H9 (cell line): ENCODE measurements around the gene SYT3. TPM values are rescaled to one million over a fixed set of nuclear protein-coding genes. Genes with fewer than 3 reads are reported as not detected.
A peak's percentile ranks its signal among the peaks of the same experiment; 100 is the strongest.

ENCODE experiments used
- DNase-seq: peaks from one replicate; pipeline ENCODE4 v3.0.0-alpha.2; 2017
- H2AFZ ChIP-seq: one replicate; pipeline ENCODE4 v1.6.1; 2013; ENCODE audit warnings: mild to moderate bottlenecking, low read length, control low read depth, moderate library complexity
- H2AK5ac ChIP-seq: 2 replicates; pipeline ENCODE4 v1.6.1; 2013; ENCODE audit warnings: low read length, control low read depth, mixed read lengths; ENCODE audit not compliant: insufficient read length
- H2BK120ac ChIP-seq: one replicate; pipeline ENCODE4 v1.6.1; 2013; ENCODE audit warnings: low read depth, mild to moderate bottlenecking, low read length, control low read depth, inconsistent platforms; ENCODE audit not compliant: poor library complexity, severe bottlenecking
- H2BK12ac ChIP-seq: 2 replicates; pipeline ENCODE4 v1.6.1; 2013; ENCODE audit warnings: low read length, control low read depth, mixed read lengths, low read depth; ENCODE audit not compliant: insufficient read length
- H2BK15ac ChIP-seq: 2 replicates; pipeline ENCODE4 v1.6.1; 2013; ENCODE audit warnings: low read depth, low read length, control low read depth
- H2BK20ac ChIP-seq: one replicate; pipeline ENCODE4 v1.6.1; 2013; ENCODE audit warnings: low read depth, mild to moderate bottlenecking, low read length, control low read depth, inconsistent platforms; ENCODE audit not compliant: poor library complexity, severe bottlenecking
- H2BK5ac ChIP-seq: 2 replicates; pipeline ENCODE4 v1.6.1; 2013; ENCODE audit warnings: low read length, control low read depth, mixed read lengths; ENCODE audit not compliant: insufficient read length
- H3K14ac ChIP-seq: 2 replicates; pipeline ENCODE4 v1.6.1; 2013; ENCODE audit warnings: low read length, control low read depth; ENCODE audit not compliant: insufficient read depth
- H3K18ac ChIP-seq: 2 replicates; pipeline ENCODE4 v1.6.1; 2013; ENCODE audit warnings: low read depth, mild to moderate bottlenecking, mixed read lengths, low read length, control low read depth; ENCODE audit not compliant: insufficient read length
- H3K23ac ChIP-seq: 2 replicates; pipeline ENCODE4 v1.6.1; 2013; ENCODE audit warnings: low read length, control low read depth, mixed read lengths, low read depth; ENCODE audit not compliant: insufficient read length
- H3K23me2 ChIP-seq: 2 replicates; pipeline ENCODE4 v1.6.1; 2013; ENCODE audit warnings: low read depth, mild to moderate bottlenecking, mixed read lengths, low read length, control low read depth; ENCODE audit not compliant: insufficient read length, poor library complexity, severe bottlenecking
- H3K27ac ChIP-seq: 2 replicates; pipeline ENCODE4 v1.5.1; 2013; ENCODE audit warnings: low read length, control low read depth, mixed read lengths, low read depth; ENCODE audit not compliant: insufficient read length
- H3K27me3 ChIP-seq: 2 replicates; pipeline ENCODE4 v1.6.1; 2013; ENCODE audit warnings: low read length, control low read depth, inconsistent platforms; ENCODE audit not compliant: insufficient read depth
- H3K4ac ChIP-seq: 2 replicates; pipeline ENCODE4 v1.6.1; 2013; ENCODE audit warnings: low read depth, mild to moderate bottlenecking, control low read depth, inconsistent platforms, low read length, moderate library complexity
- H3K4me1 ChIP-seq: 2 replicates; pipeline ENCODE4 v1.6.1; 2013; ENCODE audit warnings: low read length, control low read depth, inconsistent platforms; ENCODE audit not compliant: insufficient read depth
- H3K4me2 ChIP-seq: 2 replicates; pipeline ENCODE4 v1.6.1; 2013; ENCODE audit warnings: low read length, control low read depth, mixed read lengths; ENCODE audit not compliant: insufficient read length, insufficient read depth
- H3K56ac ChIP-seq: 2 replicates; pipeline ENCODE4 v1.6.1; 2013; ENCODE audit warnings: low read depth, mild to moderate bottlenecking, mixed read lengths, low read length, control low read depth; ENCODE audit not compliant: insufficient read length
- H3K79me1 ChIP-seq: 2 replicates; pipeline ENCODE4 v1.6.1; 2013; ENCODE audit warnings: low read depth, mild to moderate bottlenecking, moderate library complexity, low read length, control low read depth, inconsistent platforms; ENCODE audit not compliant: insufficient read depth, poor library complexity, severe bottlenecking
- H3K79me2 ChIP-seq: 2 replicates; pipeline ENCODE4 v1.6.1; 2013; ENCODE audit warnings: low read length, control low read depth, inconsistent platforms; ENCODE audit not compliant: insufficient read depth
- H3K9ac ChIP-seq: 2 replicates; pipeline ENCODE4 v1.6.1; 2013; ENCODE audit warnings: low read length, control low read depth, mixed read lengths; ENCODE audit not compliant: insufficient read length; ENCODE audit errors: extremely low read depth
- H3K9me3 ChIP-seq: one replicate; pipeline ENCODE4 v1.6.1; 2013; ENCODE audit warnings: low read depth, low read length, inconsistent platforms; ENCODE audit not compliant: control insufficient read depth
- H3T11ph ChIP-seq: one replicate; pipeline ENCODE4 v1.6.1; 2013; ENCODE audit warnings: mild to moderate bottlenecking, low read length, control low read depth, inconsistent platforms
- H4K20me1 ChIP-seq: one replicate; pipeline ENCODE4 v1.6.1; 2013; ENCODE audit not compliant: control insufficient read depth, insufficient read length, insufficient read depth
- H4K5ac ChIP-seq: 2 replicates; pipeline ENCODE4 v1.6.1; 2013; ENCODE audit warnings: low read depth, mild to moderate bottlenecking, mixed read lengths, low read length, control low read depth; ENCODE audit not compliant: insufficient read length
- H4K8ac ChIP-seq: replicated peaks from 2 replicates; pipeline ENCODE4 v1.6.1; 2013; ENCODE audit warnings: low read length, control low read depth, mixed read lengths, low read depth; ENCODE audit not compliant: insufficient read length
- H4K91ac ChIP-seq: 2 replicates; pipeline ENCODE4 v1.6.1; 2013; ENCODE audit warnings: low read depth, mild to moderate bottlenecking, moderate library complexity, mixed read lengths, low read length, control low read depth; ENCODE audit not compliant: insufficient read length
- H3K27ac Mint-ChIP-seq, 3 experiments: 2 replicates in 2 of 3; 3 replicates in 1 of 3; pipeline ENCODE4 v1.8.0; 2020 to 2021; ENCODE audit warnings: mixed read lengths in 3 of 3, mild to moderate bottlenecking in 1 of 3, moderate library complexity in 1 of 3
- H3K27me3 Mint-ChIP-seq: 2 replicates; pipeline ENCODE4 v1.8.0; 2021; ENCODE audit warnings: low read depth, mild to moderate bottlenecking, moderate library complexity, mixed read lengths
- H3K36me3 Mint-ChIP-seq, 3 experiments: 2 replicates in 2 of 3; 3 replicates in 1 of 3; pipeline ENCODE4 v1.8.0; 2020 to 2021; ENCODE audit warnings: low read depth in 3 of 3, mixed read lengths in 3 of 3; ENCODE audit not compliant: insufficient read depth in 1 of 3
- H3K4me1 Mint-ChIP-seq, 2 experiments: 2 replicates each; pipeline ENCODE4 v1.8.0; 2020; ENCODE audit warnings: mixed read lengths in 2 of 2
- H3K4me3 Mint-ChIP-seq, 2 experiments: 2 replicates in 1 of 2; 3 replicates in 1 of 2; pipeline ENCODE4 v1.8.0; 2020 to 2021; ENCODE audit warnings: mild to moderate bottlenecking in 2 of 2, mixed read lengths in 2 of 2, moderate library complexity in 1 of 2
- H3K9me3 Mint-ChIP-seq, 2 experiments: 2 replicates in 1 of 2; 3 replicates in 1 of 2; pipeline ENCODE4 v1.8.0; 2020; ENCODE audit warnings: mild to moderate bottlenecking in 2 of 2, mixed read lengths in 2 of 2, moderate library complexity in 1 of 2
- WGBS: extraction: QIAGEN DNeasy Blood & Tissue Kit; methylation state at CpG from one replicate; pipeline ENCODE4 v1.1.7; 2013; ENCODE audit warnings: missing lambda C conversion rate, low lambda C conversion rate, mixed read lengths; ENCODE audit not compliant: insufficient read length; ENCODE audit errors: extremely low coverage; 5-methylcytosine and 5-hydroxymethylcytosine counted together
- total RNA-seq: library from RNA; stranded (reverse); gene quantifications from 2 replicates; pipeline ENCODE4 v1.2.1, GENCODE V29; 2021
- TF ChIP-seq, protein P1 (sequence below): fragments of 200-600 bp; sonication (generic); conservative IDR thresholded peaks from 3 replicates; pipeline ENCODE4 v1.8.0; 2021; ENCODE audit warnings: antibody characterized with exemption, mild to moderate bottlenecking

Gene SYT3
- total RNA-seq, 1 experiment from 2014 or later = 3.1 TPM

DNA sequence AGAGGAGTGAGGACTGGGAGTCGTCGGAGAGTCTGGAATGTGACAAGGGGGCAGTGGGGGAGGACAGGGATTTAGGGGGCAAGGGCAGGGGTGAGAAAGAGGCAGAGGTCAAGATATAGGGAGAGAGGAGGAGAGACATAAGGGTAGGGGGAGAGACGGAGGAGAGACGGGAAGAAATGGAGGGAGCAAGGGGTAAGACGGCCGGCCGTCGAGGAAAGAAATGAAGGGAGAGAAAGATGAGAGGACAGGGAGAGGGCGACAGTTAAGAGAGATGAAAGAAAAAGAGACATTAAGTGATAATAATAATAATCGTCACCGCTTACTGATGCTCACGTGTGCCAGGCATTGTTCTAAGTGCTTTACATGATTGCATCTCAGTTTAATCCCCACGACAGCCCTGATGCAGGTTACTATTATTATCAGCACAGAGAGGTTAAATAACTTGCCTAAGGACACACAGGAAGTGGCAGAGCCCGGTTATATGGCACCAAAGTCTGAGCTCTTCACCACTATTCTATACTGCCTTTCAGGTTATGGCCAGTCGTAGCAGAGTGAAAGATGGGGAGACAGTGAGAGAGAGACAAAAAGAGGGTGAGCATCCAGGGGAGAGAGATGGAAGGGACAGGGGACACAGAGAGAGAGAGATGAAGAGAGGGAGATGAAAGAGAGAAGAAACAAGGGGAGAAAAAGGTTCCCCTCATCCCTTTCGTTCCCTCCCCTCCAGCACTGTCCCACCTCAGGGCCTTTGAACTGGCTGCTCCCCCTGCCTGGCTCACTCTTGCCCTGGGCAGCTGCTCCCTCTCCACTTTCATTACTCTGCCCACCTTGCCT, 23.2 kb upstream of the SYT3 start:
- H3K27me3 ChIP-seq = peaks cover 12% of the 10 kb centered on the region; the same call in 1 of the 2 replicates
- H3K27me3 Mint-ChIP-seq = peaks cover 61% of the 10 kb centered on the region

More for the DNA sequence above, 23.2 kb upstream of the SYT3 start:
- no peak overlapping the region for H3K23ac ChIP-seq
- H2BK12ac ChIP-seq = no peak overlapping the region
- no peak overlapping the region for H2AFZ ChIP-seq
- no peak overlapping the region for H3K9ac ChIP-seq
- TF ChIP-seq, protein P1, sequence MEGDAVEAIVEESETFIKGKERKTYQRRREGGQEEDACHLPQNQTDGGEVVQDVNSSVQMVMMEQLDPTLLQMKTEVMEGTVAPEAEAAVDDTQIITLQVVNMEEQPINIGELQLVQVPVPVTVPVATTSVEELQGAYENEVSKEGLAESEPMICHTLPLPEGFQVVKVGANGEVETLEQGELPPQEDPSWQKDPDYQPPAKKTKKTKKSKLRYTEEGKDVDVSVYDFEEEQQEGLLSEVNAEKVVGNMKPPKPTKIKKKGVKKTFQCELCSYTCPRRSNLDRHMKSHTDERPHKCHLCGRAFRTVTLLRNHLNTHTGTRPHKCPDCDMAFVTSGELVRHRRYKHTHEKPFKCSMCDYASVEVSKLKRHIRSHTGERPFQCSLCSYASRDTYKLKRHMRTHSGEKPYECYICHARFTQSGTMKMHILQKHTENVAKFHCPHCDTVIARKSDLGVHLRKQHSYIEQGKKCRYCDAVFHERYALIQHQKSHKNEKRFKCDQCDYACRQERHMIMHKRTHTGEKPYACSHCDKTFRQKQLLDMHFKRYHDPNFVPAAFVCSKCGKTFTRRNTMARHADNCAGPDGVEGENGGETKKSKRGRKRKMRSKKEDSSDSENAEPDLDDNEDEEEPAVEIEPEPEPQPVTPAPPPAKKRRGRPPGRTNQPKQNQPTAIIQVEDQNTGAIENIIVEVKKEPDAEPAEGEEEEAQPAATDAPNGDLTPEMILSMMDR = no peak
- H2BK120ac ChIP-seq = no peak overlapping the region
- H3K79me1 ChIP-seq = no peaks in the 10 kb centered on the region
- H4K8ac ChIP-seq = no peak overlapping the region
- H2AK5ac ChIP-seq = no peak overlapping the region
- H3K79me2 ChIP-seq = no peaks in the 10 kb centered on the region
- WGBS = 100% methylated on average over 2 of the region's 16 CpGs
- H3K23me2 ChIP-seq = peaks cover 11% of the 10 kb centered on the region
- Mint-ChIP-seq H3K4me1 (peaks cover 9 to 27% of the 10 kb centered on the region in 2 experiments), H3K9me3 (peaks cover 0 to 7% of the 10 kb centered on the region in 2 experiments; a peak in 3 of 5 replicates), H3K36me3 (peaks cover 0 to 18% (median 2%) of the 10 kb centered on the region in 3 experiments; a peak in 4 of 7 replicates), H3K4me3 (peak overlapping the region in 1 of 2 experiments; percentile 19; a peak in 2 of 5 replicates), H3K27ac (peak overlapping the region in 1 of 3 experiments; percentile 41; a peak in 1 of 7 replicates)
- H2BK20ac ChIP-seq = no peak overlapping the region
- no peak overlapping the region for H3K27ac ChIP-seq
- H2BK15ac ChIP-seq = no peak overlapping the region
- H4K5ac ChIP-seq = no peak overlapping the region
- H4K20me1 ChIP-seq = no peaks in the 10 kb centered on the region
- no peak overlapping the region for H3K18ac ChIP-seq
- no peak overlapping the region for H2BK5ac ChIP-seq
- no peak overlapping the region for H3K14ac ChIP-seq
- H3K56ac ChIP-seq = no peak overlapping the region
- no peak overlapping the region for H3K4me2 ChIP-seq
- H3K9me3 ChIP-seq = no peaks in the 10 kb centered on the region
- no peaks in the 10 kb centered on the region; the same call in 1 of the 2 replicates for H3K4me1 ChIP-seq
- H3K4ac ChIP-seq = no peak overlapping the region
- H3T11ph ChIP-seq = no peak overlapping the region
- no peak for DNase-seq
- H4K91ac ChIP-seq = no peak overlapping the region
